A673 (cell line): ENCODE data around the gene CIDEA. TPM values are rescaled to one million over a fixed set of nuclear protein-coding genes. Genes with fewer than 3 reads are reported as not detected.

Experiments used
- BruUV-seq: library from RNA; stranded (reverse); fragments of 400-500 nt; replicated peaks from 2 replicates; lab custom pipeline; 2021; lab: Mats Ljungman, UMichigan
- CTCF ChIA-PET: fragments of 300-600 bp; sonication (Branson Sonifier 250); formaldehyde crosslinking; loops from one replicate; lab custom pipeline; 2022; ENCODE audit warnings: antibody characterized with exemption; lab: Charles Lee
- POLR2A ChIA-PET: fragments of 300-600 bp; sonication (Branson Sonifier 250); formaldehyde crosslinking; loops from one replicate; lab custom pipeline; 2022; ENCODE audit warnings: antibody characterized with exemption; ENCODE audit not compliant: low non-redundant PET; lab: Charles Lee
- DNase-seq: peaks from one replicate; pipeline ENCODE4 v3.0.0-alpha.2; 2015; ENCODE audit warnings: low spot score
- H3K27ac ChIP-seq: fragments of 200-600 bp; sonication (generic); 2 replicates; pipeline ENCODE4 v1.5.1; 2016; ENCODE audit warnings: mixed run types, low read depth, mild to moderate bottlenecking, mixed read lengths, antibody characterized with exemption, low read length; ENCODE audit not compliant: poor library complexity, severe bottlenecking
- H3K27me3 ChIP-seq: fragments of 200-600 bp; sonication (generic); replicated peaks from 2 replicates; pipeline ENCODE4 v1.6.1; 2017; ENCODE audit warnings: mixed run types, low read depth, mild to moderate bottlenecking, mixed read lengths, antibody characterized with exemption, low read length; ENCODE audit not compliant: insufficient read depth, poor library complexity
- H3K36me3 ChIP-seq: fragments of 200-600 bp; sonication (generic); 2 replicates; pipeline ENCODE4 v1.6.1; 2016; ENCODE audit warnings: mixed run types, mild to moderate bottlenecking, mixed read lengths, antibody characterized with exemption, low read length; ENCODE audit not compliant: insufficient read depth, poor library complexity, severe bottlenecking
- H3K4me1 ChIP-seq: fragments of 200-600 bp; sonication (generic); 2 replicates; pipeline ENCODE4 v1.6.1; 2017; ENCODE audit warnings: mixed run types, mild to moderate bottlenecking, mixed read lengths, antibody characterized with exemption, low read length; ENCODE audit not compliant: insufficient read depth, poor library complexity, severe bottlenecking
- H3K4me3 ChIP-seq: fragments of 200-600 bp; sonication (generic); 2 replicates; pipeline ENCODE4 v1.5.1; 2016; ENCODE audit warnings: low read depth, mixed run types, mild to moderate bottlenecking, mixed read lengths, low read length; ENCODE audit not compliant: poor library complexity, severe bottlenecking
- H3K9me3 ChIP-seq: fragments of 200-600 bp; sonication (generic); 2 replicates; pipeline ENCODE4 v1.6.1; 2016; ENCODE audit warnings: mixed run types, low read depth, mild to moderate bottlenecking, mixed read lengths, antibody characterized with exemption, low read length; ENCODE audit not compliant: poor library complexity, severe bottlenecking
- CTCF ChIP-seq: fragments of 300-800, 200-600 bp; sonication (generic); conservative IDR thresholded peaks from 2 replicates; pipeline ENCODE4 v1.5.1; 2017; ENCODE audit warnings: low read depth, mild to moderate bottlenecking, antibody characterized with exemption, low read length, moderate library complexity, mixed read lengths
- EZH2 ChIP-seq: fragments of 200-600 bp; sonication (generic); IDR thresholded peaks from 2 replicates; pipeline ENCODE4 v1.6.1; 2017; ENCODE audit warnings: borderline replicate concordance, low read depth, mild to moderate bottlenecking, mixed read lengths, antibody characterized with exemption, low read length; ENCODE audit not compliant: poor library complexity, severe bottlenecking
- intact Hi-C: fragments of 100-400 bp; cut with micrococcal nuclease; formaldehyde crosslinking; loops from one replicate; pipeline ENCODE4 v1.10.0; 2022; ENCODE audit not compliant: unreplicated experiment
- total RNA-seq: library from RNA; stranded (reverse); gene quantifications from 2 replicates; pipeline ENCODE4 v1.2.3, GENCODE V29; 2021

The CIDEA gene
- total RNA-seq, 1 experiment from 2014 or later, result not detected

- no peaks in the 10 kb centered on the region for H3K36me3 ChIP-seq
- CTCF ChIA-PET, result no interaction called here
- no TSS peak for BruUV-seq
- no peaks in the 10 kb centered on the region for H3K4me1 ChIP-seq
- no peak for DNase-seq
- H3K27ac ChIP-seq, result no peak overlapping the region
- intact Hi-C loops, result loop anchor here (10.0 kb wide), 1 partner anchor 496 kb away; no protein-coding TSS in a partner anchor
- no peaks in the 10 kb centered on the region for H3K9me3 ChIP-seq
- TF ChIP-seq EZH2, result no peak
- no peak for TF ChIP-seq CTCF
- no peak overlapping the region for H3K4me3 ChIP-seq
- H3K27me3 ChIP-seq, result no peaks in the 10 kb centered on the region
- POLR2A ChIA-PET, result no interaction called here
Measured at GRCh38 chr18:12231040-12231882, 22.9 kb upstream of the CIDEA start.

GRCh38 chr18:12231986-12232385, 22.2 kb upstream of the CIDEA start:
- H3K4me1 ChIP-seq, result no peaks in the 10 kb centered on the region
- ChIA-PET POLR2A (no interaction called here), CTCF (no interaction called here)
- intact Hi-C loops, result loop anchor here (10.0 kb wide), 1 partner anchor 497 kb away; no protein-coding TSS in a partner anchor
- H3K9me3 ChIP-seq, result no peaks in the 10 kb centered on the region
- TF ChIP-seq EZH2 (no peak), CTCF (no peak)
- no peaks in the 10 kb centered on the region for H3K27me3 ChIP-seq
- no TSS peak for BruUV-seq
- DNase-seq, result no peak
- H3K36me3 ChIP-seq, result no peaks in the 10 kb centered on the region
- no peak overlapping the region for H3K27ac ChIP-seq
- H3K4me3 ChIP-seq, result no peak overlapping the region

- ChIA-PET CTCF (interaction anchor here (0.7 kb wide), 1 partner anchor 80 kb away, joined by 4 read pairs; no protein-coding TSS in a partner anchor), POLR2A (no interaction called here)
- no peaks in the 10 kb centered on the region for H3K4me1 ChIP-seq
- H3K27me3 ChIP-seq, result no peaks in the 10 kb centered on the region
- H3K27ac ChIP-seq, result no peak overlapping the region
- no peaks in the 10 kb centered on the region for H3K36me3 ChIP-seq
- no peaks in the 10 kb centered on the region for H3K9me3 ChIP-seq
- TF ChIP-seq EZH2 (no peak), CTCF (no peak)
- no peak for DNase-seq
- no peak overlapping the region for H3K4me3 ChIP-seq
- intact Hi-C loops, result loop anchor here (10.0 kb wide), 1 partner anchor 499 kb away; no protein-coding TSS in a partner anchor
- BruUV-seq, result no TSS peak
Measured at GRCh38 chr18:12233378-12233777, 20.8 kb upstream of the CIDEA start.
